CD1c-positive myeloid dendritic cell (primary cell): Measurements from ENCODE around the gene SUN1.
A peak's percentile ranks its signal among the peaks of the same experiment; 100 is the strongest.

Experiments
- DNase-seq: peaks from one replicate; pipeline ENCODE4 v3.0.0-alpha.2; 2016; ENCODE audit errors: extremely low spot score

The SUN1 gene

DNA sequence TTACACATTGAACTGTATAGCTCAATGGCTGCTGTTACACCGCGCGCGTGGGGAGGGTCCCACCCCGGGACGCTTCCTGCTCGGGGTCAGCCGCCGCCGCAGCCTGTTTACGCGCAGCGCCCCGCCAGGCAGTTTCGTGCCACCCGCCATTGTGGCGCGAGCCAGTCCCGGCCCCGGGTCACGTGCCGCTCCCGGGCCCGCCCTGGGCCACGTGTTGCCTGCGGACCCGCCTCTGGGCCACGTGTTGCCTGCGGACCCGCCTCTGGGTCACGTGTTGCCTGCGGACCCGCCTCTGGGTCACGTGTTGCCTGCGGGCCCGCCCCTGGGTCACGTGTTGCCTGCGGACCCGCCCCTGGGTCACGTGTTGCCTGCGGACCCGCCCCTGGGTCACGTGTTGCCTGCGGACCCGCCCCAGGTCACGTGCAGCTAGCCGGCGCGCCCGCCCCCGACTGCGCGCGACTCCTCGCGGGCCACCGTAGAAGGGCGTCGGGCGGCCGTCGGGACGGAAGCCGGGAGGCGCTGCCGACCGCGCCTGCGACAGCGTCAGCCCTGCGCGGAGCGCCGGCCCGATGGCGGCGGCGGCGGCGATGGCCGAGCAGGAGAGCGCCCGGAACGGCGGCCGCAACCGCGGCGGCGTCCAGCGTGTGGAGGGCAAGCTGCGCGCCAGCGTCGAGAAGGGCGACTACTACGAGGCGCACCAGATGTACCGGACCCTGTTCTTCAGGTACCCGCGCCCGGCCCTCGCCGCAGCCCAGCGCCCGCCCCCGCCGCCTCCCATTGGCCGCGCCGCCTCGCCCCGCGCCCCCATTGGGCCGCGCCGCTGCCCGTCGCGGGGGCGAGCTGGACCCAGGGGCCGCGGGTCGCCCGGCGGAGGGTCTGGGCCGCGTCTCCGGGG, 44.0 kb downstream of the SUN1 start, which contains the start of gene GET4:
Gene GET4 (plus strand): TSS at position 478 of the 895 bp plus-strand sequence. CDS start 92 bp downstream, at position 570.
- DNase-seq = peak; percentile 96

GRCh38 chr7:876972-877311, 44.7 kb downstream of the SUN1 start:
- DNase-seq = no peak

- DNase-seq = no peak
Observed at GRCh38 chr7:877312-878232, 45.3 kb downstream of the SUN1 start.

DNA sequence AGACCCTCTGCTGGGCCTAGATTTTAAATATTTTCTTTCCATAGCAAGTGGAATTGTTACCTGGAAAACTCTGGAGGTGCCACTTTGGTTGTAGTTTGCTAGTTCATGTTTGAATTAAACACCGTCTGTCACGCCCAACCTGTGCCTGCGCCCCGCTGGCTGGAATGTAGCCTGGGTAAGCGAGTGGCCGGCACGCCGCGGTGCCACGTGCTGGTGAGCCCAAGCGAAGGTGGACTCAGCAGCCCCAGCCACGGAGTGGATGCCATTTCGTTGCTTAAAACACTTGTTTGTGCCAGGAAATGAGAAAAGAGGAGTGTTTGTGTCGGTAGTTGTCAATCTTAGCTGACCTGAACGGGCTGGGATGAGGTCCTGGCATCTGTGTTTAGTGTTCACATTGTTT, 46.8 kb downstream of the SUN1 start:
- no peak for DNase-seq

GRCh38 chr7:879706-880105, 47.4 kb downstream of the SUN1 start:
- no peak for DNase-seq

GRCh38 chr7:880450-880849, 48.2 kb downstream of the SUN1 start:
- DNase-seq = no peak

GRCh38 chr7:881441-882234, 49.4 kb downstream of the SUN1 start:
- DNase-seq = no peak

GRCh38 chr7:882336-883035, 50.2 kb downstream of the SUN1 start:
- DNase-seq = no peak

DNA sequence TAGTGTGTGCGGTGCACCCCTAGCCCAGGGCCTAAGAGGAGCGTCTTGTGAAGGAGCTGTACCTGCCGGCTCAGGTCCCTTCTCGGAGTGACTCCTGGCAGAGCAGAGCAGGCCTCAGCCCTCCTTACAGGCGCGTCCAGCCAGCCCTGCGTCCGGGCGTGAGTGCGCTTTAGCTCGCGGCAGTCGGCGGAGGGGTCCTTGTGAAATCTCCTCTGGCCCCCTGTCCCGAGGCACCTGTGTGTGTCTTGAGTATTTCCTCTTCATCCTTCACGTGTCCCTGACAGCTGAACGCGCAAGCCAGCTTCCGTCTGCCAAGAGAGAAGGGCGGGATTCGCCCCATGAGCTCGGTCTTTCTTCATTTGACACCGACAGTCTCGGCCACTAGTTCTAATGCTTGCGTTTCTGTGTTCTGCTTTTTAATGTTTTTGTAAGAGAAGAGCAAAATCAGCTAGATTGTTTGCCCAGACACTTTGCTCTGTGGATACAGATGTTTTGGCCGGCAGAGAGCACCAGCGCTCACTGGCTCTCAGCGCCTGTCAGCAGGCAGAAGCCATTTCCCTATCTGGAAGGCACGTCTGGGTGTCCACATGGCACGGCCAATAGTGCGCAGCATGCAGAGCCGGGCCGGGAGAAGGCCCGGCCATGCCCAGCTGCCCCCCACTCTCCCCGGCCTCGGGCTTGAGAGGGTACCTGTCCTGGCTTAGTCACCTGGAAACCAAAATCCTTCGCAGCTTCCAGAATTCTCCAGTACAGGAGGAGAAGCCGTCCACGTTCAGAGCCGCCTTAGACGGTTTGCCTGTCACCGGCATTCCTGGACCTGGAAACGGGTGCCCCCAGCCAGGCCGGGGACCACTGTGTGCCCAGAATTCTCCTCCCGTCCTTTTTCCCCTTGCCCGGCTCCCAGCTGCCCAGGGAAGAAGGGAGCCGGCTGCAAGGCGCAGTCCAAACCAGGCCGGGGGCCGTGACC, 51.1 kb downstream of the SUN1 start:
- no peak for DNase-seq

DNA sequence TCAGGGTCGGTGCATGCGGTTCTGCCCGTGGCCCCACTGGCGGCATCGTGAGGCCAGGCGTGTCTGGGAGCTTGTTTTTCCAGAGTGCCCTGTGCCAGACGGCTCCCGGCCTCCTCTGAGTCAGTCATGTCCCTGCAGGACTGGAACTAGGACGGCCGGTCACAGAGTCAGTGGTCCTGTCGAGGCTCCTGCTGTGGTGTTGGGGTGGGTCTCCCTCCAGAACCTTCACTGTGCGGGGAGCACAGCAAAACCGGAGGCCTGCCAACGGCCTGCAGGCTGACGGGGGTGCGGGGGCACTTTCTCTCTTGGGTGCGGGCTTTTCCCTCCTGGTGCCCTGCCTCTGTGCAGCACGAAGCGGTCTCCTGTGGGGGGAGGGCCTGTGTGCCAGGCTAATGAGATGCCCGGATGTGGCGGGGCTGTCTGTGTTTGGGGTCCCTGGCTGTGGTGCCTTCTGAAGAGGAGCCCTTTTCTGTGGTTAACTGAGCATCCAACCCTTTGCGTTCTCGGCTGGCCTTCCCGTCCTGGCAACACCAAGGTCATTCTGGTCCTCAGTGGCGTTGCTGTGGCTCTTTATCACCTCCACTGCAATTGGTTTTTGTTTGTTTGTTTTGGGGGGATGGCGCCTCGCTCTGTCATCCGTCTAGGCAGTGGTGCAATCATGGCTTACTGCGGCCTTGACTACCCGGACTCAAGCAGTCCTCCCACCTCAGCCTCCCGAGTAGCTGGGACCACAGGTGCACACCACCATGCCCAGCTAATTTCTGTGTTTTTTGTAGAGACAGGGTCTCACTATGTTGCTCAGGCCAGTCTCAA, 52.1 kb downstream of the SUN1 start:
- DNase-seq = no peak

- DNase-seq = no peak
Observed at GRCh38 chr7:885261-885892, 53.1 kb downstream of the SUN1 start.

- DNase-seq = no peak
Observed at GRCh38 chr7:885893-886625, 53.8 kb downstream of the SUN1 start.

- DNase-seq = no peak
Observed at GRCh38 chr7:886626-887487, 54.6 kb downstream of the SUN1 start.

DNA sequence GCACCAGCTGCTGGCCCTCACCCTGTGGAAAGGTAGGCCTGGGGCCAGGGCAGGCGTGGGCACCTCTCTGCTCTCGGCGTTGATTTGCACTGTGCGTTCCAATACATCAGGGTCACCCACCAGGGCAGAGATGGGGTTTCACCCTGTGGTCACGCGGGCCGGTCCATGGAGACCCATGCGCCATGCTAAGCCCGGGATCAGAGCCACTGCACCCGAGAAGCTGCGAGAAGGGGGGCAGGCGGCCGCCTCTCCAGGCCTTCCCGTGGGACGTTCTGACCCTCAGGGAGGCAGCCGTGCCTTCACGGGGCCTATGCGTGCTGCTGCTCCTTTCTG, 55.2 kb downstream of the SUN1 start:
- no peak for DNase-seq

DNA sequence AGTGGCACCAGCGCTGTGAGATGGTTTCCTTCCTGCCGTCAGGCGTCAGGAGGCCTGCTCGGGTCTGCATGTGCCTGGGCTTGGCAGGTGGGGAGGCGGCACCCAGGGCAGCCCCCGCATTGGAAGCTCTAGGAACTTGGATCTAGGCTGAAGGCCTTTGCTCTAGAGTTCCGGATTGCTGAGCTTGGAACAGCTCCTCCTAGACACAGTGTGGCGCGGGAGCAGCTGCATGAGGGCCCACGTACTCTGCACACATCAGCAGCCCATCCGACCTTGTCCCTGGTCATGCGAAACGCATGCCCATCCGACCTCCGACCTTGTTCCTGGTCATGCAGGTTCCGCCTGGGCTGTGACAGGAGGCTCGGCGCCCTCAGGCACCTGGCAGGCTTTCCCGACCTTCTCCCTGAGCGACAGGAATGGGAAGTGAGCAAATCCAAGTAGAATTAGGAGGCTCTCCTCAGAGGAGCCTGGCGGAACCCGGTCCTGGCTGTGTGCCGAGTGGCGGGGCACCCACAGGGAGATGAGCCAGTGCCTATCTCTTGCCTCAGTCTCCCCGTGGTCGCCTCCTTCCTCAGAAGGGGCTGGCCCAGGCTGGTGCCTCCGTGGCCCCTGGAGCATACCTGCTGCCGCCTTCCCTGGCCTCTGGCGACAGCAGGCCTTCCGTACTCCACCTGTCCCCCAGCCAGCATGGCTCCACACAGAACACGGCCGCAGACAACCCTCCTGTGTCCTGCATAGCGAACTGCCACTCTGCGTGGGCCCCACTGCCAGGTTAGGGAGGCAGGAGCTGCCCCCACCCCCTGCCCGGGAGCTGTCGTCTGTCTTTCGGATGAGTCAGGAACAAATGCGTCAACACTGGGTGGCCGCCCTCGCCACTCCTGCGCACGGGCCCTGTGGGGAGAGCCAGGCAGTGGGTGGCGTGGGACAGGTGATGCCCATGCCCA, 56.1 kb downstream of the SUN1 start:
- DNase-seq = no peak

- no peak for DNase-seq
Observed at GRCh38 chr7:889025-889390, 56.7 kb downstream of the SUN1 start.
